GM21529 (cell line): ENCODE data around the gene ZNF614.
A peak's percentile ranks its signal among the peaks of the same experiment; 100 is the strongest.
"Not testable (repeated sequence)": the region's sequence is repeated elsewhere in the genome, so short reads cannot be mapped to it uniquely, and the experiment has no call there.

Experiments
- ATAC-seq: cut with Tn5 transposase; IDR thresholded peaks from one replicate; pipeline ENCODE4 v1.9.1; 2021; ENCODE audit not compliant: unreplicated experiment

Gene ZNF614

DNA sequence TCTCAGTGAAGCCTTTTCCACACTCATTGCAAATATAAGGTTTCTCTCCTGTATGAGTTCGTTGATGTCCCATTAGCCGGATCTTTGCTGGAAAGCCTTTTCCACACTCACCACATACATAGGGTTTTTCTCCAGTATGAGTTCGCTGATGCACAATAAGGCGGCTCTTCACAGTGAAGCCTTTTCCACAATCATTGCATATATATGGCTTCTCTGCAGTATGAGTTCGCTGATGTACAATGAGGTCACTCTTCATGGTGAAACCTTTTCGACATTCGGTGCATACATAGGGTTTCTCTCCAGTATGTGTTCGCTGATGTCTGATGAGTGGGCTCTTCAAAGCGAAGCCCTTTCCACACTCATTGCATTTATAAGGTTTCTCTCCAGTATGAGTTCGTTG, 34.8 kb downstream of the ZNF614 start:
- no peak for ATAC-seq

GRCh38 chr19:51986309-51987291, 41.6 kb downstream of the ZNF614 start, which contains the start of gene ZNF350:
ZNF350 (minus strand) TSS chr19:51986840; CDS start chr19:51974360, 12,480 bp downstream.
- ATAC-seq, result peak; percentile 80

- no peak for ATAC-seq
These were observed 44.8 kb downstream of the ZNF614 start for GRCh38 chr19:51983361-51983760.

DNA sequence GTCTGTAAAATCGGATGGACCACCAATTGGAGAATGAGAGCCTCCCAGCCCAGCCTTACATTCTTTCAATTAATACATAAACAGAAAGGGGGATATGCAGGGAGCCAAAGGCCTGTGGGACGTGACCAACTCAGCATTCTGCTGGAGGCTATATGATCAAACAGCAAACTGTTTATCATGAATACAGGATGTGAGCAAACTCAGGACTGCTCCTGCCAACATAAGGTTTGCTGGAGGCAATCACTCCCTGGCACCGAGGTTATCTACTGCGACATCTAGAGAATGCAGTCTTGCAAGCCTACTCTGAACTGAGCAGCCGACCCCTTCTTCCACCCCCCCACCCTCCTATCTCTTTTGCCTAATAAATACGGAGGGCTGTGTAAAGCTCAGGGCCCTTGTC, 47.3 kb downstream of the ZNF614 start:
- not testable (repeated sequence) for ATAC-seq

DNA sequence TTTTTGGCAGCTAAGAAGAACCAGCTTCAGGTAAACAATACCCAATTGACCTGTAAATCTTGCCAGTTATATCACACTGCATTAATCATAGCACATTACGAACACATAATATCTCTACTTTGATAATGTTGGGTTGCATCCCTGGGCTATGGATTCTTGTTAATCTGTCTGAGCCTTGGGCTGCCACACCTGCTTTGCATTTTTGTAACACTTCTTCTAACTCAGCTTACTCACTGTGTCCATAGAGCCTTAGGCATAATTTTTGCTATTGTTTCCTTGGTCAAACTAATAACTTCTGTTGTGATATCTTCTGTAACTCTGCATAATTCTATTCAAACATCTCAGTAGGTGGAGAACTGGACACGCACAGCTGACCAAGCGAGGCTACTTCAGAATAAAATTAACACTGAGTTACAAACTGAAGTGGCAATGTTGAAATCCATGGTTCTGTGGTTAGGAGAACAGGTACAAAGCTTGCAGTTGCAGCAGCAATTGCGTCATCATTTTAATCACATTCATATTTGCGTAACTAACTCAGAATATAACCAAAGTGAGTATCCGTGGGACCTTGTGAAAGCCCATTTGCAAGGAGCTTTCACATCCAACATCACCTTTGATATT, 48.0 kb downstream of the ZNF614 start:
- no peak for ATAC-seq

DNA sequence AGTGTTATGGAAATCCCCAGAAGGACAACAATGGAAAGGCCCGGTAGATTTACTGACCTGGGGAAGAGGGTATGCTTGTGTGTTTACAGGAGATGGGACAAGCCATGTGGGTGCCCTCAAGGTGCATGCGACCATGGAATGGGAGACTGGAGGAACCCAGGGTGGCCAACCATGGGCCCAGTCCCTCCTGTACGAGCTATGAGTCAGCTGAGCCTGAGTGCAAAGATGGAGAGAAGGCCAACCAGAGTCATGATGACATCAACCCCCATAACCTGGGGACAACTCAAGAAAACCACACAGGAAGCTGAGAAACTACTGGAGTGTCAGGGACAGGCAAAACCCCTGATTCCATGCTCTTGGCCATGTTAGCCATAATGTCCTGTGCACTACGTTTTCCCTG, 49.3 kb downstream of the ZNF614 start:
- ATAC-seq, result no peak

GRCh38 chr19:51977346-51977745, 50.8 kb downstream of the ZNF614 start:
- no peak for ATAC-seq

DNA sequence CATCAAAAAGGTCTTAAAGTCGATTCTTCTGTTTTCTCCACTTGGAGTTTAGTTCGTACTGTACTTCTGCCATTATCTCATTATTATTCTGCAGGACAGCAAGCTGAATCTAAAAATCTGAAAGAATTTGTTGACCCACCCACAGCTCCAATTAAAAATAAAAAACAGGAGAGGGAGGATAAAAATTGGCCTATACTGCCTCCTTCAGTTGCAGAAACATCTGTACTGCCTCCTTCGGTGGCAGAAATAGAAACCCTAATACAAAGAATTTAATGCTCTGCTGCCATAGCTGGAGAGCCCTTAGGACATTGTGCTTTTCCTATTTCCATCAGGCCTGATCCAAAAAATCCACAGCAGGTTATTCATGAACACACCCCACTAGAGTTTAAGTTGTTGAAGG, 51.3 kb downstream of the ZNF614 start:
- ATAC-seq, result no peak

- not testable (repeated sequence) for ATAC-seq
These were observed 52.4 kb downstream of the ZNF614 start for GRCh38 chr19:51975787-51976186.

- ATAC-seq, result no peak
These were observed 56.6 kb downstream of the ZNF614 start for GRCh38 chr19:51971624-51972023.

DNA sequence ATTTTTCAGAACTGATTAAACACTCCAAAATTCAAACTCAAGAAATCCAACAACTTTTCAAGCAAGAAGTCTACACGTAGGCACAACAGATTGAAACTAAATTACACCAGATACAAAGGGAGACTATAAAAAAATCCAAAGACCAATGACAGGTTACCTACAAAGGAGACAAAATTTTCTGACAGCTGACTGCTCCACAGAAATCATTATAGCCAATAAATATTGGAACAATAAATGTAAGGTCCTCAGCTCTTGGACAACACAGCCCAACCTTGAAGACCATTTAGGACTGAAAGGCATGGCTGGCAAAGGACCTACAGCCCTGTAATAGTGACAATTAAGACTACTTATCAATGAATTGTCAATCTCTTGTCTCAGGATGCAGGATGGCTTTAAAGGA, 57.5 kb downstream of the ZNF614 start:
- no peak for ATAC-seq

- ATAC-seq, result no peak
These were observed 62.6 kb downstream of the ZNF614 start for GRCh38 chr19:51965583-51965982.
